Activated T-cell treated with anti-CD3 and anti-CD28 coated beads for 48 hours (primary cell): ENCODE results near the gene RIMBP2.

Source experiments
- DNase-seq: peaks from one replicate; pipeline ENCODE4 v3.0.0-alpha.2; 2020; ENCODE audit warnings: low read depth

RIMBP2 gene

DNA sequence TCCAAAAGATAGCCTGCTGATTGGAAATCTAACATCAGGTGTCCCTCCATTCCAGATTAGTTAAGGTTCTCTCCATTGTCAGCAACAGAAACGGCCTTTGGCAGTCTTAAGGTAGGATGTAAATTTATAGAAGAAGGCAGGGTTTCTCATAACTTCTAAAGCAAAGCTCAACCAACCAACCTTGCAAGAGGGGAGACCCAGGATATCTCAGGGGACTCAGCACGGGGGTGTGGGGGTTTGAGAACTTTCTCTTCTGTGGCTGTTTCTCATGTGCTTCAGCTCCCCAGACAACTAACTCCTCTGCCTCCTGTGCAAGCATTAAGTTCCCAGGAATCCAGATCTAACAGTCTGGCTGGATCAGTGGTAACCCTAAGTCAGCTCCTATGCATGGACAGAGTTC is 148.1 kb downstream of the RIMBP2 start:
- DNase-seq, result no peak

GRCh38 chr12:130566446-130567155 is 149.5 kb downstream of the RIMBP2 start:
- DNase-seq, result no peak

- DNase-seq, result no peak
These were observed 150.9 kb downstream of the RIMBP2 start for GRCh38 chr12:130565189-130565588.

DNA sequence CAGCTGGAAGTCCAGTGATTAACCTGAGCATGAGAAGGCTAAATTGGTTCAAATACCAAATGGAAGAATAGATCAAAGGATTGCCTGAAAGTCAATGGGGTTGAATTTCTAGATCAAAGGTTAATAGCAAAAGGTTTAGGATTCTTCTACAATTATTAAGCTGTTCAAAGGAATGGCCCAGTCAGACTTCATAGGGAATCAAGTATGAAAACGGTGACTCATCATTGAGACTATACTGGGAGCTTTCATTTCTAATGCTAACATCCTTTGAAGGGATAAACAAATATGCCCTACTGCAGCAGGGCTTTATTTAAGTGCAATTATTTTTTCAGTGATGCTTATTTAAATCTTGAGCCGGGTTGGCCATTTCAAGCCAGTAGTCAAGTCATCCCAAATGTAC is 152.8 kb downstream of the RIMBP2 start:
- DNase-seq, result no peak

GRCh38 chr12:130562716-130563115 is 153.4 kb downstream of the RIMBP2 start:
- no peak for DNase-seq

DNA sequence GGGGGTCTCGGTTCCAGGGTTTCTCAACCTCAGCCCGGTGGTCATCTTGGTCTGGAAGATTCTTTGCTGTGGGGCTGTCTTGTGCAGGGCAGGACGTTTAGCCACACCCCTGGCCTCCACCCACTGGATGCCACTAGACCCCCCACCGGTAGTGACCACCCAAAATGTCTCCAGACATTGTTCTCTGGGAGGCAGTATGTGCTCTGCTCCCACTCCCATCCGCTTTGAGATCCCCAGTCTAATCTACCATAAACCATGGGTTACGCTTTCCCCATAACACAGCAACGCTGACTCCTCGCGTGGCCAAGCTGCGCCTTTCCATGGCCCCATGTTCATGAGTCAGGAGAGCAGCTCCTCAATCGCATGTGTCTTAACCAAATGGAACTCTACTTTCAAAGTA is 155.8 kb downstream of the RIMBP2 start:
- DNase-seq, result no peak

GRCh38 chr12:130559806-130560205 is 156.3 kb downstream of the RIMBP2 start:
- no peak for DNase-seq

DNA sequence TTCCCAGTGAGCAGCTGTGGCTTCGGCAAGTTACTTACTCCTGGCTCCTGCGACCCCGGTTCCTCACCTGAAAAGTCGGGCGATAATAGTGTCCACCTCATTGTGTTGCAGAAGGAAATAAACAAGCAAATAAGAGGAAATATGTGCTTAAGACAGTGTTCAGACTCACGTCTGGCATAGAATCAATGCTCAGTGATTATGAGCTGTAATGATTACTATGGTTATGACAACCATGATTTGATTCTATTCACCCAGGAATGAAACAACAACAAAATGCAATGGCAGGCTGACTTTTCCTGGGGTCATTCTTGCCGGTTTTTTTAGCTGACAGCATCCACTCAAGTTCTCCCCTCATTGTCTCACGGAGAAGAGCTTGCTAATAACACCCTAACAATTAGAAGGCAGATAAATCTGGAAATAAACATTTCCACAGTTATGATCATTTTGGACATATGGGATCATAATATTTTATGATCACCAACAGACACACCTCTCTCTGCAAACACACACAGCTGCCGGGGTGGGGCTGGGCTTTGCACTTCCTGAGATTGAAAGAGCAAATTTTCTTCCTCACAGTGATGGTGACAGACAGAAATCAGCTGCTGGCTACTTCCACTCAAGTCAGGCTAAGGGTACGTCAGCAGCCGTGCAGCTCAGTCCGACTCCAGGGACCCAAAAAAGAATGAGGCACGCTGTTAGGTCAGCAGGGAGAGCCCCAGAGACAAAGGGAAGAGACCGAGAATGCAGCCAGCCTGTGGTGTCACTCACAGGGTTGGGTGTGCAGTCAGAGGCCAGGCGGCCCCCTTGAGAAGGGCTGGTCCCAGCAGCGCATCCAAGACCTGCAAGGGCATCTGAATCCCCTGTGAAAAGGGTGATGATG is 158.0 kb downstream of the RIMBP2 start:
- DNase-seq, result no peak

DNA sequence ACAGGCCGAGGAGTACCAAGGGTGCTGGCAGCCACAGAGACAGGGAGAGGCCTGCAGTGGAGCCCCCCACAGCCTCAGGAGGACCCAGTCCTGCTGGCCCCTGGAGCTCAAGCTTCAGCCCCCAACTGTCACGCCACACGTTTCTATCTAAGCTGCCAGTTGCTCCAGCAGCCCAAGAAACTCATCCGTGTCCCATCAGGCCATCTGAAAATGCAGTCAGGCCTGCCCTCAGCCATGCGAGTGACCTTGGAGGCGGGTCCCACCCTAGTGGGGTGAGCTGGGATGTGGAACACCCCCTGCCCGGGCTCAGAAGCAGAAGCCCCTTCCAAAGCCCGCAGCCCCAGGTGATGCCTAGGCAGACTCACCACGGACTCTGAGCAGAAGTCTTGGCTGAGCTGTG is 158.9 kb downstream of the RIMBP2 start:
- DNase-seq, result no peak

DNA sequence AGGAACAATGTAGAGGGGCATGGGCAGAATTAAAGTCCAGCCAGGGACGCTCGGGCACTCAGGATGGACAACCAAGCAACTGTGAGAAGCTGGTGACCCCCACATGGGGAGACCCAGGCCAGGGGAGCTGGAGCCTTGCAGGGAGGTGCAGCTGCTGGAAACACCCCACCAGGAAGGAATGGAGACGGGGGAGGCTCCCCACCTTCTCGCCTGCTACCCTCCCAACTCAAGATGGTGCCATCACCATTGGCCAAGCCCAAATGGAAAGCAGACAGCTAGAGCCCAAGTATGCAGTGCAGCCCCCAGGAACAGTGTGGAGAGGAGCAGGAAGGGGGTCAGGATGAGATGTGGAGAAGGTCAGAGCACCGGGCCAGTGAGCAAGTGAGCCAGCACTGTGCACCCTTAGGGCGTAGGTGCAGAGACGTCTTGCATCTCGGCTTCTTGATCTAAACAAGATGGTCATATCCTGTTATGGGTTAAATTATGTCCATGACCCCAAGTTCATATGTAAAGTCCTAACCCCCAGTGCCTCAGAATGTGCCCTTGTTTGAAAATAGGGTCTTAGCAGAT is 159.5 kb downstream of the RIMBP2 start:
- no peak for DNase-seq

DNA sequence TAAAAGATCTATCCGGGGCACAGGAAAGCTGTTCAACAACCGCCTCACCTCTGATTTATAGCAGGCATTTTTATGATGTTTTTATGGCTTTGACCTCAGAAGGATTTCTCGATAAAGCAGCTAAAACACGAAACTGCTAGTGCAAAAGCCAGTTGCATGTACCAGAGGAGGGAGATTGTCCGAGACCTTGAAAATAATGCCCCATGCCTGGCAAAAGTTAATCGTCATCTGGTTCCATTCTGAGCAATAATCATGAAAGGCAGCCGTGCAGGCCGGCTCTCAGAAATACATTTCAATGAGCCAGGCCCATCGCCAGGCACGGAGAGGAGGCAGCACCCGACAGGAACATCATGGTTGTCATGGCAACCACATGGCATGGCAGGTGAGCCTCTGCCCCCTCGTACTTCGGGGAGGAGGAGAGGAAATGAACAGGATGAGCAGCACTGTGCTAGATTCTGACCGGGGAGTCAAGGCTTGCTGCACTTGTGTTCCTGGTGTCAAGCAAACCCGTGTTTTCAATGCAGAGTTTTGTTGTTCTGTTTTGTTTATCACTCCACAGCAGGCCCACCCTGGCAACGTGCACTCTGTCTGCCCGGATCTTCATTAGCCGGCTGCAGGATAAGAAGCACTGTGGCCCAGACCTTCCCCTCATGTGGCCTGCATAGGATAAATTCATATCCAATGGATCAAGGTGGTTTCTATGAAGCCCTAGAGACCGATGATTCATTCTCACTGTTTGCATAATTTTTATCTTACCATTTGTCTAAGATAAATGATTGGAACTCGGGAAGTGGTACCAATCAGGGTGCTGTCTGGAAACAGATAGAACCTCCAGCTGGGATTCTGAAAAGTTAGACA is 160.2 kb downstream of the RIMBP2 start:
- no peak for DNase-seq

- DNase-seq, result no peak
These were observed 160.9 kb downstream of the RIMBP2 start for GRCh38 chr12:130555221-130555620.

GRCh38 chr12:130552483-130552996 is 163.6 kb downstream of the RIMBP2 start:
- no peak for DNase-seq

GRCh38 chr12:130549361-130549760 is 166.7 kb downstream of the RIMBP2 start:
- DNase-seq, result no peak

DNA sequence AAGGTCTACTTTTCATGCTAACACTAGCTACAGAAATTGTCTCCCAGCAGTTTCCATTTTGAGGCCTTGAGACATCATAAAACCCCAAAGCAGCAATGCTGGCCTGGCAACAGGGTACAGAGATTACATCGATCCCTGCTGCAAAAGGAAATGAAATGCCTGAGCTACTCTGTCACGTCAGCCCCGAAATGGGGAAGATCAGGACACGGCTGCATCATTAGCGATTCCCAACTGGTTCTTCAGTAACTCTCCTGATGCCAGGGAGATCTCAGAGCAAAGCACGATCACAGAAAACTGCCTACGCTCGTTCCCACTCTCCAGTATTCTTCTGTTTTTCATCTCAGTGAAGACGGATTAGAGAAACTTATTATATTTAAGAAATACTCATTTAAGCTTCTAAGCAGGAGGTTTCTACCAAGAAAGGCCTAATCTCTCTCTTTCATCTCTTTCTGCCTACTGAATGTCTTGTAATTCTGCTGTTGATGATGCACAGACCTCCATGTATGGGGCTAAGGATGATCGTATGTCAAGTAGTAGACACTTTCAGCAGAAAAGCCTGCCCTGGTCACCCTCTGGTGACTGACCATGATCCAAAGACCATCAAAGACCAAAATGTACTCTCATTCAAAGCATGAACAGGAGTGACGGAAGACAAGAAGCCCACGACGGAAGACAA is 168.5 kb downstream of the RIMBP2 start:
- DNase-seq, result no peak

DNA sequence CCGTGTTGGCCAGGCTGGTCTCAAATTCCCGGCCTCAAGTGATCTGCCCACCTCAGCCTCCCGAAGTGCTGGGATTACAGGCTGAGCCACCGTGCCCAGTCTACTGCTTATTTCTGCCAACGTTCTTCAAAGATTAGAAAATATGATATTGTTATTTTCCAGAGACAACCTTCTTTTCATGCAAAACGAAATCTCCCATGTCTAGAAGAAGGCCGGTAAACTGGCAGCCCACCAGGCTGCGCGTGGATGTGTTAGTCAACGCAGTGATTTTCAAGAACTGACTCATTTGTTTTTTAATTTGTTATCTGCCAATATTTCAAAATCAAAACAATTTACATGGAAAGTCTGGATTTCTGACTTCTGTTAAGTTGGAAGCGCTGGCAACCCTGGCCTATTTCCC is 169.6 kb downstream of the RIMBP2 start:
- no peak for DNase-seq

GRCh38 chr12:130545475-130545874 is 170.6 kb downstream of the RIMBP2 start:
- DNase-seq, result no peak

- no peak for DNase-seq
These were observed 175.7 kb downstream of the RIMBP2 start for GRCh38 chr12:130540376-130540775.

DNA sequence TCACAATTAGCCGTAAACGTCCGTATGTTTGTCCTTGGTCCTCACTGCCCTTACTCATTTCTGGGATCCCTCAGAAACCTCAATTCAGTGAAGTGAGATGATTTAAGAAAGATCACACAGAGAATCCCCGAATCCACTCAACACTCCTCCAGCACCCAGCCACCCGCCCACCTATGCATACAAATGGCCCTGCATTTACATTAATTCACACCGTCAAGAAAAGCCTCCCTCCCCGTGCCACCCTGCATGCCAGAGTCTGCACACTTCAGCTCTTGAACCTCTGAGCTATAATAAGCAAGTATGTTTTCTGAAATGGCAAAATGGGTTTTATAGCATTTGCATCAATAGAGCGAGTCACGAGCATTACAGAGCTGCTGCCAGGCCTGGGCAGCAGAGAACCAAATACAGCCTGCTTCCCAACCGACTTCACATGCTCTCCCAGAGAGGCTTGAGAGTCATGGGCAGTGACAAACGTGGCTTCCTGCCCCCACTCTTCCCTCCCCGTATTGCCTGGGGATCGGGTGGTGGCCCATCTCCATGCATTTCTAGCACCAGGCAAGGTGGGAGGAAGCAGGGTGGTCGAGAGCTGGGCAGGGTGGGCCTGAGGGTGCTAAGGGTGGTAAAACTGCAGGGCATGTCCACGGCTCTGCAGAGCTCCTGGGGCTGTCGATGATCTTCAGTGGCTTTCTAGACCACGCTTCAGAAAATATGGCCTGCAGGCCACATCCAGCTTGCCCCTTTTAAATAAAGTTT is 177.6 kb downstream of the RIMBP2 start:
- no peak for DNase-seq

- DNase-seq, result no peak
These were observed 178.4 kb downstream of the RIMBP2 start for GRCh38 chr12:130537655-130538054.

GRCh38 chr12:130537051-130537450 is 179.0 kb downstream of the RIMBP2 start:
- no peak for DNase-seq
